Caco-2 (cell line): ENCODE results near the gene GPBP1. TPM values are rescaled to one million over a fixed set of nuclear protein-coding genes. Genes with fewer than 3 reads are reported as not detected.

Experiments used
- Bru-seq: library from RNA; stranded (reverse); fragments of 400-500 nt; gene quantifications from one replicate; lab custom pipeline; 2021; lab: Mats Ljungman, UMichigan
- BruChase-seq, 2 experiments: library from RNA; stranded (reverse); fragments of 400-500 nt; gene quantifications; one replicate each; lab custom pipeline; 2021; lab: Mats Ljungman, UMichigan
- BruUV-seq: library from RNA; stranded (reverse); fragments of 400-500 nt; replicated peaks from 2 replicates; lab custom pipeline; 2021; lab: Mats Ljungman, UMichigan
- CTCF ChIA-PET: fragments of 300-600 bp; sonication (Branson Sonifier 250); formaldehyde crosslinking; loops from one replicate; lab custom pipeline; 2022; ENCODE audit warnings: antibody characterized with exemption; lab: Charles Lee
- POLR2A ChIA-PET: fragments of 300-600 bp; sonication (Branson Sonifier 250); formaldehyde crosslinking; loops from one replicate; lab custom pipeline; 2022; ENCODE audit warnings: antibody characterized with exemption; lab: Charles Lee
- DNase-seq, 2 experiments: peaks; one replicate each; pipeline versions ENCODE4 v3.0.0 to v3.0.0-alpha.2; 2020 to 2022
- H3K27me3 ChIP-seq: replicated peaks from 2 replicates; pipeline ENCODE4 v1.6.0; 2011; ENCODE audit warnings: low read length; ENCODE audit not compliant: control insufficient read depth, insufficient read depth
- H3K36me3 ChIP-seq: 2 replicates; pipeline ENCODE4 v1.5.1; 2011; ENCODE audit warnings: low read length; ENCODE audit not compliant: control insufficient read depth, insufficient read depth
- H3K4me1 ChIP-seq: fragments of 250-450 bp; sonication (Bioruptor Pico); 2 replicates; pipeline ENCODE4 v1.5.1; 2020; ENCODE audit warnings: mild to moderate bottlenecking
- H3K4me3 ChIP-seq: 2 replicates; pipeline ENCODE4 v1.5.1; 2011; ENCODE audit warnings: low read depth, mild to moderate bottlenecking, control low read depth, low read length
- H3K9me3 ChIP-seq: fragments of 250-450 bp; sonication (Bioruptor Pico); 2 replicates; pipeline ENCODE4 v1.5.1; 2020; ENCODE audit warnings: mild to moderate bottlenecking, moderate library complexity
- H3K27ac Mint-ChIP-seq: one replicate; pipeline ENCODE4 v1.8.0; 2022; ENCODE audit warnings: mixed read lengths; ENCODE audit not compliant: unreplicated experiment
- H3K27me3 Mint-ChIP-seq: one replicate; pipeline ENCODE4 v1.8.0; 2022; ENCODE audit warnings: mixed read lengths; ENCODE audit not compliant: insufficient read depth, unreplicated experiment
- H3K36me3 Mint-ChIP-seq: one replicate; pipeline ENCODE4 v1.8.0; 2022; ENCODE audit warnings: mild to moderate bottlenecking, mixed read lengths; ENCODE audit not compliant: insufficient read depth, unreplicated experiment
- H3K4me1 Mint-ChIP-seq: one replicate; pipeline ENCODE4 v1.8.0; 2022; ENCODE audit warnings: low read depth, mixed read lengths; ENCODE audit not compliant: unreplicated experiment
- H3K4me3 Mint-ChIP-seq: one replicate; pipeline ENCODE4 v1.8.0; 2022; ENCODE audit warnings: mild to moderate bottlenecking, moderate library complexity, mixed read lengths; ENCODE audit not compliant: unreplicated experiment
- H3K9me3 Mint-ChIP-seq: one replicate; pipeline ENCODE4 v1.8.0; 2022; ENCODE audit warnings: mixed read lengths; ENCODE audit not compliant: unreplicated experiment
- intact Hi-C: fragments of 100-400 bp; cut with micrococcal nuclease; formaldehyde crosslinking; loops from one replicate; pipeline ENCODE4 v1.10.0; 2022; ENCODE audit not compliant: unreplicated experiment
- long read RNA-seq: library from polyadenylated mRNA; stranded (forward); transcript quantifications from one replicate; pipeline ENCODE4 v2.0.0, GENCODE V29; 2022
- total RNA-seq: library from RNA; stranded (reverse); gene quantifications from 2 replicates; pipeline ENCODE4 v1.2.3, GENCODE V29; 2022
- TF ChIP-seq, protein P1 (sequence below), 2 experiments: fragments of 200-600 bp in 1 of 2; IDR thresholded peaks; 1 replicate in 1 of 2; 2 replicates in 1 of 2; pipeline versions ENCODE4 v1.5.1 to v1.8.0; 2011 to 2022; ENCODE audit warnings: antibody characterized with exemption in 1 of 2, control low read depth in 1 of 2, inconsistent platforms in 1 of 2, low read depth in 1 of 2, low read length in 1 of 2, mild to moderate bottlenecking in 1 of 2, moderate library complexity in 1 of 2; ENCODE audit not compliant: insufficient read depth in 1 of 2, severe bottlenecking in 1 of 2, unreplicated experiment in 1 of 2

The GPBP1 gene, protein sequence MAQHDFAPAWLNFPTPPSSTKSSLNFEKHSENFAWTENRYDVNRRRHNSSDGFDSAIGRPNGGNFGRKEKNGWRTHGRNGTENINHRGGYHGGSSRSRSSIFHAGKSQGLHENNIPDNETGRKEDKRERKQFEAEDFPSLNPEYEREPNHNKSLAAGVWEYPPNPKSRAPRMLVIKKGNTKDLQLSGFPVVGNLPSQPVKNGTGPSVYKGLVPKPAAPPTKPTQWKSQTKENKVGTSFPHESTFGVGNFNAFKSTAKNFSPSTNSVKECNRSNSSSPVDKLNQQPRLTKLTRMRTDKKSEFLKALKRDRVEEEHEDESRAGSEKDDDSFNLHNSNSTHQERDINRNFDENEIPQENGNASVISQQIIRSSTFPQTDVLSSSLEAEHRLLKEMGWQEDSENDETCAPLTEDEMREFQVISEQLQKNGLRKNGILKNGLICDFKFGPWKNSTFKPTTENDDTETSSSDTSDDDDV
- total RNA-seq: 100 and 117 TPM in 2 replicates
- Bru-seq, nascent RNA: percentile 94 among the genes with signal in this experiment
- BruChase-seq, experiment 1, labeled RNA remaining after a 2-hour chase: percentile 95 among the genes with signal in this experiment
- BruChase-seq, experiment 2, labeled RNA remaining after a 6-hour chase: percentile 89 among the genes with signal in this experiment
- long read RNA-seq, full-length matches to known transcripts: 114 of 204 reads
- long read RNA-seq, partial matches to known transcripts: 8 of 204 reads
- long read RNA-seq, other reads (novel, unspliced or antisense): 82 of 204 reads

DNA sequence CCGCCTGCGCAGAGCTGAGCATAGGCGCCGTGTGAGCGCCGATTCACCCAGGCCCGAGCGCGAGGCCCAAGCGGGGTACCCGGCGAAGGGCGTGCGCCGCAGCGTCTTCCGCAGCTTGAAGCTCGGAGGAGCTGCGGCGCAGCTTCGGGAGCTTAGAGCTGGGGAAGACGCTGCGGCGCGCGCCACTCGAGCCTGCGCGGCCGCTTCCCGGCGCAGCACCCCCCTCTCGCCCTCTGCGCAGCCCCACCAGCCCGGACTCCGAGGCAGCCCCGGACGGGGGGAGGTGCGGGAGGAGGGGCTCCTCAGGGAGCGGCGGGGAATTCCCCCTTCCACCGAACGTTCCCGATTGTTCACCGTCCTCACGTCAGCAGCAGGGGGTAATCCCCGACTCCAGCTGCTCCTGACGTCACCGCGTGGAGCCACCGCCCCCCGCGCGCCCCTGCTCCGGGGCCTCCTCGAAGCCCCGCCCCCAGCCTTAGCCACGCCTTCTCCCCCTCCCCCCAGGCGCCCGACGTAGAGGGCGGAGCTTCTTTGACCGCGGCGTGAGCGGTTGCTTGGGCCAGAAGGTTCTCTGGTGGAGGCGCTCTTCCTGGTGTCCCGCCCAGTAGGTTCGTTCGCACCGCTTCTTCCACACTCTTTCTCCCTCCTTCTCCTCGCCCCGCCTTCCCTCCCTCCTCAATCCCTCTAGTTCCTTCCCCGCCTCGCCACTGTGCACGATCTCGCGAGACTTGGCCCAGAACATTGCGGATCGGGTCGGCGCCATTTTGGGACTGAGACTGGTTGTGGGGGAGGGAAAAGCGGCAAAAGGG, at the start of gene GPBP1:
Gene GPBP1 (plus strand): TSS at position 741 of the 809 bp plus-strand sequence. CDS start 40,072 bp downstream, outside the sequence.
- no peaks in the 10 kb centered on the region for H3K36me3 ChIP-seq
- intact Hi-C loops: loop anchor here (1.0 to 2.0 kb wide), 3 partner anchors 47 to 264 kb away; partner anchors contain the start of genes MIER3 and SETD9
- no TSS peak for BruUV-seq
- peak within 1 kb of the TSS; percentile 98 for H3K4me3 ChIP-seq
- CTCF ChIA-PET: interaction anchor here (1.4 kb wide), 1 partner anchor 35 kb away, joined by 6 read pairs; no protein-coding TSS in a partner anchor
- H3K4me3 Mint-ChIP-seq: peak within 1 kb of the TSS; percentile 97
- DNase-seq: peak; percentile 98 to 99
- POLR2A ChIA-PET: interaction anchor here (0.5 to 1.4 kb wide), 8 partner anchors 61 to 1751 kb away, joined by 3 to 22 read pairs (median 6); partner anchors contain the start of gene SETD9
- H3K27ac Mint-ChIP-seq: peak within 1 kb of the TSS; percentile 99
- no peaks in the 10 kb centered on the region for H3K27me3 Mint-ChIP-seq
- H3K4me1 ChIP-seq: peaks cover 8% of the 10 kb centered on the region; the same call in 1 of the 2 replicates
- no peaks in the 10 kb centered on the region for H3K9me3 ChIP-seq
- no peaks in the 10 kb centered on the region for H3K9me3 Mint-ChIP-seq
- H3K36me3 Mint-ChIP-seq: peaks cover 48% of the 10 kb centered on the region
- TF ChIP-seq, protein P1, sequence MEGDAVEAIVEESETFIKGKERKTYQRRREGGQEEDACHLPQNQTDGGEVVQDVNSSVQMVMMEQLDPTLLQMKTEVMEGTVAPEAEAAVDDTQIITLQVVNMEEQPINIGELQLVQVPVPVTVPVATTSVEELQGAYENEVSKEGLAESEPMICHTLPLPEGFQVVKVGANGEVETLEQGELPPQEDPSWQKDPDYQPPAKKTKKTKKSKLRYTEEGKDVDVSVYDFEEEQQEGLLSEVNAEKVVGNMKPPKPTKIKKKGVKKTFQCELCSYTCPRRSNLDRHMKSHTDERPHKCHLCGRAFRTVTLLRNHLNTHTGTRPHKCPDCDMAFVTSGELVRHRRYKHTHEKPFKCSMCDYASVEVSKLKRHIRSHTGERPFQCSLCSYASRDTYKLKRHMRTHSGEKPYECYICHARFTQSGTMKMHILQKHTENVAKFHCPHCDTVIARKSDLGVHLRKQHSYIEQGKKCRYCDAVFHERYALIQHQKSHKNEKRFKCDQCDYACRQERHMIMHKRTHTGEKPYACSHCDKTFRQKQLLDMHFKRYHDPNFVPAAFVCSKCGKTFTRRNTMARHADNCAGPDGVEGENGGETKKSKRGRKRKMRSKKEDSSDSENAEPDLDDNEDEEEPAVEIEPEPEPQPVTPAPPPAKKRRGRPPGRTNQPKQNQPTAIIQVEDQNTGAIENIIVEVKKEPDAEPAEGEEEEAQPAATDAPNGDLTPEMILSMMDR (IDR thresholded peaks at IDR 0.05; ENCODE audit: insufficient read depth in 1 of 2, low read depth in 1 of 2, low read length in 1 of 2, severe bottlenecking in 1 of 2, unreplicated experiment in 1 of 2): no peak
- no peaks in the 10 kb centered on the region for H3K27me3 ChIP-seq
- H3K4me1 Mint-ChIP-seq: no peaks in the 10 kb centered on the region

DNA sequence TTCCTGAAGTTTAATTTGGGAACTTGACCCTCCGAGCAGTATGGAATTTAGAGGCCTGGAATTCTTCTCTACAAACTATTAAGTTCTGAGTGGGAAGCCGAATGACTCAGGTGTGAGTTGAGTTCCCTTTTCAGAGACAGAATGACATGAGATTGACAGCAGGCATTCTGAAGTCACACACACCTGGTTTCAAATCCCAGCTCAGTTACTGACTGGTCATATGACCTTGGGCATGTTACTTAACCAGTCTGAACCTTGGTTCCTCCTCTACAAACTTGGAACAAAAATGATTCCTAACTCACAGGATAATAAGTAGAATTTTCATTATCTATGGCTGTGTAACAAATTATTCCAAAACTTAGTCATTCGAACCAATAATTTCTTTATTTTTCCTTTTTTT, 45.5 kb upstream of the GPBP1 start:
- TF ChIP-seq, protein P1 (IDR thresholded peaks at IDR 0.05; ENCODE audit: insufficient read depth in 1 of 2, low read depth in 1 of 2, low read length in 1 of 2, severe bottlenecking in 1 of 2, unreplicated experiment in 1 of 2): no peak
- Mint-ChIP-seq H3K27ac (no peak overlapping the region), H3K4me1 (no peaks in the 10 kb centered on the region), H3K36me3 (no peaks in the 10 kb centered on the region), H3K4me3 (no peak overlapping the region), H3K27me3 (no peaks in the 10 kb centered on the region), H3K9me3 (no peaks in the 10 kb centered on the region)
- no peak for DNase-seq
- ChIA-PET POLR2A (interaction anchor here (0.7 kb wide), 1 partner anchor 211 kb away, joined by 5 read pairs; no protein-coding TSS in a partner anchor), CTCF (no interaction called here)
- BruUV-seq: no TSS peak
- no peaks in the 10 kb centered on the region for H3K36me3 ChIP-seq
- H3K4me1 ChIP-seq: no peaks in the 10 kb centered on the region
- no peaks in the 10 kb centered on the region for H3K9me3 ChIP-seq
- intact Hi-C loops: no loop called here
- no peak overlapping the region for H3K4me3 ChIP-seq
- no peaks in the 10 kb centered on the region for H3K27me3 ChIP-seq
